Dermis microvascular lymphatic vessel endothelial cell (primary cell): ENCODE measurements around the gene ADGRL1. TPM values are rescaled to one million over a fixed set of nuclear protein-coding genes. Genes with fewer than 3 reads are reported as not detected.
A peak's percentile ranks its signal among the peaks of the same experiment; 100 is the strongest.

Source experiments
- DNase-seq, 2 donors: peaks; one replicate each; pipeline versions ENCODE4 v3.0.0 to v3.0.0-alpha.2; 2010; ENCODE audit warnings: low read depth in 2 of 2
- total RNA-seq: library from RNA; depleted of rRNA; stranded (reverse); fragments of >200 nt; gene quantifications from 2 replicates; pipeline ENCODE4 v1.2.1, GENCODE V29; 2014

ADGRL1 gene
- total RNA-seq, 1 donor from 2014 or later, result 3.2 TPM

DNA sequence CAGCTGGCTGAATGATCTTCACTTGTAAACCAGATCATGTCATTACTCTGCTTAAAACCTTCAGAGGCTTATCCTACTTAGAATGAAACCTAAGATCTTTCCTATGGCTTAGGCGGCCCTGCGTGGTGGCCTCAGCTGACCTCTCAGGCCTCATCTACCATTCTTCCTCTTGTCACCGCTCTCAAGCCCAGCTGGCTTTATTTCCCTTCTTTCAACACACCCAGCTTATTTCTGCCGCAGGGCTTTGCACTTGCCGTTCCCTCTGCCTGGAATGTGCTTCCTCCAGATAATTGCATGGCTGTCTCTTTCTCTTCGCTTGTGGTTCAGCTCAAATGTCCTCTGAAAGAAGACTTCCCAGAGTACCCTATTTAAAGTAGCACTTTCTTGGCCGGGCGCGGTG is 66.0 kb downstream of the ADGRL1 start:
- no peak for DNase-seq

DNA sequence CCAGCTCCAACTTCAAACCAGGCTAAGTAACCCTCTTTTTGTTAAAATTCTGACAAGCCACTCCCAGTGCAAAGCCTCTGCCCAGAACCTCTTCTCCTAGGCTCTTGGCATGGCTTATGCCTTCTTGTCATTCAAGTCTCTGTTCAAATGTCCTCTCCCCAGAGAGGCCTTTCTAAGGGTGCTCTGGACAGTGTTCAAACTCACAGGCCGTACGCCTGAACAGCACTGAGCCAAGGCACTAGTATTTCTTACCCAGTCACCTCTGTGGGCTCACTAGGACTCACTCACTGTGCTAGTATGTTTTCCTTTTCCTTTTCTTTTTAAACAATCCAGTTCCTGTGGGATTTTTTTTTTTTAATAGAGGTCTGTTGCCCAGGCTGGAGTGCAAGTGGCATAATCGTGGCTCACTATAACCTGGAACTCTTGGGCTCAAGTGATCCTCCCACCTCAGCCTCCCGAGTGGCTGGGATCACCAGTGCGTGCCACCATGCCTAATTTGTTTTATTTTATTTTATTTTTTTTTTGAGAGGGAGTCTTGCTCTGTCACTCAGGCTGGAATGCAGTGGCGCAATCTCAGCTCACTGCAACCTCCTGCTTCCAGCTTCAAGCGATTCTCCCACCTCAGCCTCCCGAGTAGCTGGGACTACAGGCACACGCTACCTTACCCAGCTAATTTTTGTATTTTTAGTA is 67.2 kb downstream of the ADGRL1 start:
- DNase-seq, result peak in 1 of 2 donors; percentile 21

DNA sequence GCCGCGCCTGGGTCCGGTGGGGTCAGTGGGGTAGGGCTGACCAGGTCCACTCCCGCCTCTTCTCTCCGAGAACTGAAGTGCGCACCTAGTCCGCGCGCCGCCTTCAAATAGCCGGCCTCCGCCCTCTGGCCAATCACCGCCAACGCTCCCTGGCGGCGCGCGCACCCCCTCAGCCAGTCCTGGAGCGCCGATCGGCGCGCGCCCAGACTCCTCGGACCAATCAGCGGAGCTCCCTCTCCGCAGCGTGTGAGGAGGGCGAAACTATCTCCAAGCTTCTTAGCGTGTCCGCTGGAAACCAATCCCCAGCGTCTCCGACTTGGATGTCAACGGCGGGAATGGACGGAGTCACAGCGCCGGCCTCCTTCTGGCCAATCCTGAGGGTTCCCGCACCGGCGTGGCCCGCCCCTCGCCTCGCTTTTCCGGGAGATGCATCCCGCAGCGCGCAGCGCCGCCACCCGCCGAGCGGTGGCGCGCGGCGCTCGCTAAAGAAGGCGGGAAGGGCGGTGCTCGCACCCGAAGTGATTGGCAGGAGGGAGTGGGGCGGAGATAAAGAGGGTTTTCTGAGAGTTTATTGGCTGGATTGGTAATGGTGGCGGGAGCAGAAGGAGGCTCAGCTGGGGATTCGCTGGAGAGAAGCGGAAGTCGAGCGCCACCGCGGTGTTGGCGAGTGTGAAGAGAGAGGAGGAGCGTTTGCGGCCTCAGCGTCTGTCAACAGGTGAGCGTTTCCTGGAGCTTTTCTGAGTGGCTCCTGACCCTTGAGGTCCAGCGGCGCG is 69.3 kb downstream of the ADGRL1 start, which contains the start of gene ASF1B:
Gene ASF1B, minus strand, starts transcription at position 81 of the 773 bp plus-strand sequence. CDS start 133 bp downstream, outside the sequence.
- DNase-seq, result peak; percentile 100

DNA sequence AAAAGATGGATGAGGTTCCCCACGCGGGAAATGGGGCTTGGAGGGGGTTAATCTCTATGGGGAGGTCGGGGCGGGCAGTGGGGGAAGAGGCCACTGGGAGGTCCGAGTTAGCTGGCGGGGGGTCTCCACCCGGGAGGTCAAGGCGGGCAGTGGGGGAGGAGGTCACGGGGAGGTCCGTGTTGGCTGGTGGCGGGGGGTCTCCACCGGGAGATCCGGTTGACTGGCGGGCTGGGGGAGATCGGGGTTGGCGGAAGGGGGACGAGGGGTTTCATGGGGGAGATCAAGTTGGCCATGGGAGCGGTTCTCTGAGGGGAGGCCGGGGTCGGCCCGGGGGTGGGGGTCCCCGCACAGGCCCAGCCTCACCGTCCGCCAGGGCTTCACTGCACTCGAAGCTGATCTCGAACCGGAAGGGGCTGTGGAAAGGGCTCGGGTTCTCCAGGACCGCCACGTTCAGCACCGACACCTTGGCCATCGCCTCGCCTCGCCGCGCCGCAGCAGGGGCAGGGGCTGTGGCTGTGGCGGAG is 69.9 kb downstream of the ADGRL1 start:
- DNase-seq, result no peak

DNA sequence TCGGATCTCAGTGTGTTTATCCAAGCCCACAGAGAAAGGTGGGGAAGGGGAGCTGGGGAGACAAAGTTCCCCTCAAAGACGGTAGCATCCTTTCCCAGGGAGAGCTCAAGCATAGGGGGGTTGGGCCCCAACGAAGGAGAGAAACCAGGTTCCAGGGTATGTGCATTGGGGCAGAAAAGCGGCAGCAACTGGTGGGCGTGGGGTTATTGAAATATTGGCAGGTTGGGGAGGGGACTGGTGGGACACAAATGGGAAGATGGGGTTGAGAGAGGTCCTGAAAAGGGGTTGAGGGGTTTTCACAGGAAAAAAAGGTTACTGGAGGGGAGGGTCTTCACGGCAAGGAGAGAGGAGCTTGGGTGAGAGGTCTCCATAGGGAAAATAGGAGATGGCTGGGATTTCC is 70.6 kb downstream of the ADGRL1 start:
- DNase-seq, result no peak

DNA sequence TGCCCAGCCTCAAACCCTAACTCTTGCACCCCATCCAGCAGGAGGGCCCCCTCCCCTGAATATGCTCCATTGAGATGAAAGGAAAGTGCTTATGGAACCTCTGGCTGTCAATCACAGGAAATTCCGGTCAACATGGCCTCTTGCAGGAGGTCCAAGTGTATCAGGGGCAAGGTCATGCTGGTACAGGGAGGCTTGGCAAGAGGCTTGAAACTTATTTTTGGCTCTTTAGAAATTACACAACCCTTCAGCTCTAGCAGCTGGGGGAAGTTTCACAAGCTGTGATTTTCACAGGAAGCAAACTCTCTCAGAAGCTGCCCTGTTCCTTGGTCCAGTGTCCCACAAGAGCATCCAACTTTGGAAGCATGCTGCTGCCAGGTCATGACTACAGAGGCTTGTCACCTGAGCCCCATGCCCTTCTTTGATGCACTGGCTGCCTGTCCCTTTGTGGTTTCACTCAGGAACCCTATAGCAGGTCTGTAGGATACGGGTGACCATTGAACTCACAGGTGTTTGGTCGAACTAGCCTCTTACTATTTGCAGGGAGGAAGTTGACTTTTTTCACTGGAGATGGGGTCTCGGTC is 78.0 kb downstream of the ADGRL1 start:
- DNase-seq, result no peak

DNA sequence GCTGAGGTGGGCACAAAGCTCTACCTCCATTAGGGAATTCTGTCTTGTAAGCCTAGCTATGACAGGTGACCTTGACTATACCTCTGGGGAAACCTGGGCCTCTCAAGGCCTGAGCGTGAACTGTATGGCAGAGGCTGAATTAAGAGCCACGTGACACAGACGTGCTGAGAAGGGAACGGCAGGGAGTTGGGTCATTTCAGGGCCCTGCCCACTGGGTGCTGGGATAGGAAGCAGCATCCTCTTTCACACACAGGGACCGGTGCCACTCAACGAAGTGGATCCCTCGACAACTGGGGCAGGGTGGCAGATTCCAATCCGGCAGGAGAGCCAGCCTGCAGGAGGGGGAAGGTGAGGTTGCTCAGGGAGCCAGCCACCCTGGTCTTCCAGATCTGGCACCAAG is 78.8 kb downstream of the ADGRL1 start:
- no peak for DNase-seq

DNA sequence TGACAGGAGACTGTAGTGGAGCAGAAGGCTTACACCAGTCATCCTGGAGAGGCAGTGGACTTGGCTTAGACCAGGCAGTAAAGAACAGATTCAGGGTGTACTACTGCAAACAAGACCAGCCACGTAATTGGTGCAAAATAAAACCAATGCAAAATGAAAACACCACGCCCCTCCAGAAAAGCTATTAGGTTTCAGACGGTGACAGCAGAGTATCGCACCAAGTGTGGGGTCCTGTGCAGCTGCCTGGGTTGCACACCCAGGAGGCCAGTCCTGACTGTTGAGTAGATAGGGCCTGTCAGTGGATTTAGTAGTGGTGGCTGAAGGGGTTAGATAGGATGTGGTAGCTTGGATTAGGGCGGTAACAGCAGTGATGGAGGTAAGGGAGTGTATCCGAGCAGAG is 83.0 kb downstream of the ADGRL1 start:
- DNase-seq, result no peak

DNA sequence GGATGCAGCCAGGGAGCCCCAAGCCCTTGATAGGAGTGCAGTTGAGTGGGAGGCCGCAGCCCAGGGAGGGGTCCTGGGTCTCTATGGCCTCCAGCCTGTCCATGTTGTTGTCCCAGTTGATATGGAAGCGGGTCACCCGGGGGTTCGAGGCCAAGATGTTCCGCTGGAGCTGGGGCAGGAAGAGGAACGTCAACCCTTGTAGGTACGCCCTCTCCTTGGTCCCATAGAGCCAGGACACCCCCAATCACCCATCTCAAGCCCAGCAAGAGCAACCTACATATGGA is 85.5 kb downstream of the ADGRL1 start:
- DNase-seq, result no peak

DNA sequence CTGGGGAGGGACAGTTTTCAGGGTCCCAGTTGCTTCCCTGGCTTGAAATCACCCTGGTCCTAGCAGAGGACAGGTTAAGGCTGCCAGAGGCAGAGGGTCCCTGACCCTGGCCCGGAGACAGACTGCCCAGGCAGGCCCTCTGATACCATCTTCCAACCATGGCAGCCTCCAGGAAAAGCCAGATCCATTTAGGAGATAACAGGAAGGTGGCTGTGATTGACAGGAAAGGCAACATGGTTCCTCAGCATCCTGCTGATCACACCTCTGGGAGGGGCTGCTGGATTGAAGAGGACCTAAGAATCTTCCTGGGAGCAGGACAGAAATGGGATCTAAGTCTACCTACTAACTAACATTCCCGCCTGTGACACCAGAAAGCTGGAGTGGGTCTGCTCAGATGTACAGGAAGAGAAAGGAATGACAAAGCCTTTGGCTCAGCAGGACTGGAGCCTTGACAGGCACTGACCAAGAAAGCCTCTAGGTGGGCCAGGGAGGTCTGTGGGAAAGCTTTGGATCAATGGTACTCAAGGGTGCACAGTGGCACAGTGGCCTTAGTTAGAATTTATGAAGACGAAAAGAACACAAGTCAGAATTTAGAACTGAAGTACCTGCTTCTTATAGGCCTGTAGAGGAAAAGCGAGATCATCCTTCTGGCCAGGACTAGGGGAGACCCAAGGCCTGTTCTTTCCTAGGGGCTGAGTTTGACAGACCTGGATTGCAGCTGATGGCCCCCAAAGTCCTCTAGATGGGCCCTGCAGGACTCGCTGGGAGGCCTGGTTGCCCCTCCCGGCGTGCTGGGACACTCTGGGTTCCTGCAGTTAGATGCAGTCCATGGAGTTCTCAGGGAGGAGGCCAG is 86.1 kb downstream of the ADGRL1 start:
- no peak for DNase-seq

DNA sequence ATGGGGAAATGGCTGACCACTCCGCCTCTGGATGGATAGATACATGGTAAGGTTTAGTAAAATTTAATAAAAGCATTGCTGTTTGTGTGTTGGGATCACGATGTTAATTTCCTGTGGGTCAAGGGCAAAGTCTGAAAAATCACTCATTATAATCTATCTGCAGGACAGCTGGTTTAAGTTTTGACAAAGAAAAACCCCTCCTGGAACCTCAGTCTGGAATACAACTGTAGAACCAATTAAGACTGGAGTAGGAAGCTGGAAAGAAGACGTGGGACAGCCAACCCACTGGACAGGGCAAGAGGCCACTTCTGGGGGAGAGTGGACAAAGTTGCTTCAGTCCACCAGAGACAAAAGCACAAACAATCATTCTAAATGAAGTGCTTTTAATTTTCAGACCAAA is 86.8 kb downstream of the ADGRL1 start:
- DNase-seq, result no peak

DNA sequence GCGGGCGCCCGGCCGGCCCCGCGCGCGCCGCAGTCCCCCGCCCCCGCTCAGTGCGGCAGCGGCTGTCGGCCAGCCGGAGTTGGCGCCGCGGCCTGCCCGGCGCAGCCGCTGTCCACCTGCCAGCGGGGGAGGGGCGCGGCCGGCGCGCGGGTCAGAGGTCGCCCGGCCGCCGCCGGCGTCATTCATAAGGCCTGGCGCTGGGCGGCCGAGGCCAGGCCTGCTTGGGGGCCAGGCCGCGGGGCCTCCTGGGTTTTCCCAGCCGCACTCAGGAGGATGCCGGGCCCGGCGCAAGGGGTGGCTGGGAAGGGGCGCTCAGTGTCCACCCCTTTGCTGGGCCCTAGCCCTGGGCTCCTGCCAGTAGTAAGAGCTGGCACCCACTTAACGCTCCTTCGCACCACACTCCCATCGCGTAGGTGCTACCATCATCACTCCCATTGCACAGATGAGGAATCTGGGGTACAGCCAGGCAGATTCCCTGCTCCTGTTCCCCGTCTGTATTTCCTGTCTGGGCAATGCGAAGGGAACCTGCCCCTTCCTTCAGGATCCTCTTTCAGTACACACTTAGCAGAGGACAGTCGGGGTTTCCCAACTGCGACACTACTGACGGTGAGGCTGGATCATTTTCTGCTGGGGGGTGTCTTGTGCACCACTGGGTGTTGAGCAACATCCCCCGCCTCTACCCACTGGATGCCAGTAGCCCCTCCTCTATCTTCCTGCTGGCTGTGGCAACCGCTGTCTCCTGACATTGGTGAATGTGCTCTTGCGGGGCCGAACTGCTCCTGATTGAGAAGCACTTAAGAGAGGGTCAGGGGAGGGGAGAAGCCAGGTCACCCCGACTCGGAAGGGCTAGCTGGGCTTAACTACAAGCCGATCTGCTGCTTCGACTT is 87.6 kb downstream of the ADGRL1 start:
- DNase-seq, result peak; percentile 67 to 80

DNA sequence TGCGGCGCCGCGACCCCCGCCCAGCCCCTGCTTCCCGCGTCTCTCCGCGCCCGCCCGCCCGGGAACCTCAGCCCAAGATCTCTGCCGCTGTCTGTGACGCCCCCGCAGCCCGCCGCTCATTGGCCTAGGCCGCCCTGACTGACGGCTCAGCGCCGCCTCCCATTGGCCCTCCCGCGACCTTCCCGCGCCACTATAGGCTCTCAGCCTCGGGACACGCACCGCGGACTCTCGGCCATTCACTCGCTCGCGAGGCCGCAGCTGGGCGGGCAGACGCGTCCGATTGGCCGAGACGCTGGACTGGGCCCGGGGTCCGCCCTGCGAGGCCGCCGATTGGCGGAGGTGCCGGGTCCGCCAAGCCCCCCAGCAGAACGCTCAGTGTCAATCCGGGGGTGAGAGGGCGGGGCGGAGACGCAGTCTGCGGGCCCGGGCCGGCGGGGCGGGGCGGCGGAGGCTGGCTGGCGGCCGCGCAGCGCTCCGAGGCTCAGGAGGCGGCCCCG is 88.3 kb downstream of the ADGRL1 start, which contains the start of gene PRKACA:
Gene PRKACA, minus strand, starts transcription at position 95 of the 497 bp plus-strand sequence. CDS start 215 bp downstream, outside the sequence.
- peak; percentile 96 to 99 for DNase-seq

DNA sequence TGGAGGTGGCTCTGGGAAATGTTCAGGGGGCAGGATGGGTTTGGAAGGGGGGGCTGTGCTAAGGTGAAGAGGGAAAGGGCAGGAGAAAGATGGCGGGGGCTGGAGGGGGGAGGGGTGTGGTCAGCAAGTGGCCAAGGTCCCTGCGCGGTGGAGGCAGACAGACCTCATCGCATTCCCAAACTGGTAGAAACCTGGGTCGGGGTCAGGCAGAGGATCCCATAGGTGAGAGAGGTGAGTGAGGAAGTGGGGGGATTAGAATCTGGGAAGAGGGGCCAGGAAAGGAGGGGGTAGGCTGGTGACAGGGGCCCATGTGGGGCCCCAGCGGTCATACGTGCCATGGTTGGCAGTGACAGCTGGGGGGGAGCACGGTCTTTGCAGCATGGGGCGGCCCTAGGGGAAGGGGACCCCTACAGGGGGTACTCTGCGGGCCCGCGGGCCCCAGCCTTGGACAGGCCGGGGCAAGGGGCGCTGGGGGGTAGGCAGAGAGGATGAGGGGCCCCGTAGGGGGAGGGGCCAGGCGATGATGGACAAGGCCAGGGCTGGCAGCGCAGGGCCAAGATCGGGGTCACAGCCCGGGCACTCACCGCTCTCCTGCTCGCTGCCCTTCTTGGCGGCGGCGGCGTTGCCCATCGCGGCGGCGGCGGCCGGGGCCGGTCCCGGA is 88.9 kb downstream of the ADGRL1 start:
- DNase-seq, result no peak

DNA sequence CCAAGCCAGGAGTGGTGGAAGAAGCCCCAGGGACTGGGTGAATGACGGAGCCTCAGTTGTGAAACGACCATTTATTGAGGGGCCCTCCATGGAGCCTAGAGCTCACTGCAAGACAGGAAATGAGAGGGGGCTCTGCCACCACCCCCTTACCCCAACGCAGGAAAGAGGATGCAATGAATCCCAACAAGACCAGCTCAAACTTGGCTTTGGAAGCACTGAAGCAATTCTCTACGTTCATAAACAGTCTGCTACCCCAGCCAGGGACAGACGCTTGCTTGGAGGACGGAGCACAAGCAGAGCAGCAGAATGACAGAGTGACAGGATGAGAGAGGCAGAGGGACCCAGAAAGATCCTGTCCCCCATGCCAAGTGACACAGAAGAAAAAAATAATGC is 89.4 kb downstream of the ADGRL1 start:
- no peak for DNase-seq

DNA sequence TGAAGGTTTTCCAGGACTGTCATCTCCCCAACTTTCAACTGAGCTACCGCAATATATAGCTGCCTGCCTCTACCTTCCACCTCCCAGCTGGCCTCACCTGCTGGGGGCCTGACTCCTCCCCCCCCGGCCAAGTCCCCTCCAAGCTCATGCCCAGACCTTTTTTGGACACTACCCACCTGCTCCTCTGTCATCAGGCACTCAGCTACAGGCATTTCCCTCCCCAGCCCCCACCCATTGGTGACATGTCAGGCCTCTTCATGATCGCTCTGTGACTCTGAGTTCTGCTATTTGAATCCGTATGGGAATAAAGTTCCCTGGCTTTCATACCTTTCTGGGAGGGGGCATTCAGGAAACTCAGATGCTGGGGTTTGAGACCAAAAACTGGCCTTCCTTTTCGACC is 90.2 kb downstream of the ADGRL1 start:
- DNase-seq, result no peak

DNA sequence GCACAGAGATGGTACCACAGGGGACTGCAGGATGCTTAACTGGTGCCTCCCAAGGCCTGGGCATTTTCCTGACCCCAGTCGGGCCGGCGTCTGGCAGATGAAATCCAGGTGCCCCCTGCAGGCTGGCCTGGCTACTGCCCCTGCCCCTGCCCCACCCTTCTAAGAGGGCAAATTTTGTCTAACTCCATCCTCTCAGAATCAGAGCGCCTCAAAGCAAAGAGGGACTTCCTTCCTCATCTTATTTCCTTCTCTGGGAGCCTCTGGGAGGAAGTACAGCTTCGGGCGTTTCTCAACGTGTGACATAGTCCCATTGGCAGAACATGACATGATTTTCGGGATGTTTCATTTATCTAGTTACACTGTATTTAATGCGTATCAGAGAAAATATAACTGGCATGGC is 91.1 kb downstream of the ADGRL1 start:
- peak in 1 of 2 donors; percentile 56 for DNase-seq

DNA sequence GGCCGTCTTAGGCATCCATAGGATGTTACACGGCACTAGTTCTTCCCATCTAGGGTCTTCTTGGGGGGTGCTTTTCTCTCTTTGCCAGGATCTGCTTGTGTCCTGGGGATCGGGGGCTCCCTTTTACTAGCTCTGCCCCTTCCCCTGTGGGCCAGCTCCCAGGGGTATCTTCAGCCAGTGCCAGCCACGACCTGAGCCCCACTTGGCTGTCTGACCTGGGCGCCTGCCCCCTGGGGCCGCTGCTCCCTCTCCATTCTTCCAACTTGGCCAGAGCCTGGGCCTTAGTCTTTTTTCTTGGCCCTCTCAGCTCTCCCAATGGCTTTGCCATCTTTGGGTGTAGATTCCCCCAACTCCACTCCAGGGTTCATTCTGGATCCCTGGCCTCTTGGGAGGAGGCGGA is 91.5 kb downstream of the ADGRL1 start:
- DNase-seq, result no peak

DNA sequence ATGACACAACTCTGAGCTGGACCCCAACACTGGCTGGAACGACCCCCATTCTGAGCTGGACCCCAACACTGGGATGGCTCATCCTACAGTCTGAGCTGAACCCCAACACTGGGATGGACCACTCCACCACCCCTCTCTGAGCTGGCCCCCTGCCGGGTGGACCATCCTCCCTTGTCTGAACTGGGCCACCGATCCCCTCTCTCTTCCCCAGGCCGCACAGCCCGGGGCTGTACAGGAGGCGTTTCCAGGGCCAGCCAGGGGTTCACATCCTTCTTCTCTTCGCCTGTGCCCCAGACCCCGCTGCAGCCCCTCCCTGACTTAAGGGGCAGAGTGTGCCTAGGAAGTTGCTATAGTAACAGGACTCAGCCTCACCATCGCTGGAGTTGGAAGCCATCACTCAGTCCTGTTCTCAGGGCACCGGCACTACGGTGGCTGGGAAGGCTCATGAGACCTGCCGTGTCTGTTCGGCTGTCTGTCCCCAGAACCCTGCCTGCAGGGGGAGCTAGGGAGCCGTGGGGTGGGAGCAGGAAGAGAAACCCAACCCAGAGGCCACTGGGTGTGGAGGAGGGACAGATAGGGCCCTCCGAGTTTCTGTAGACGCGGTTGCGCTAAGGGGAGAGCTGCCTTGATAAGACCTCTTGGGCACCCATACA is 92.1 kb downstream of the ADGRL1 start:
- no peak for DNase-seq
